Endothelial cell of umbilical vein (primary cell): ENCODE data around the gene NAP1L4. TPM values are rescaled to one million over a fixed set of nuclear protein-coding genes. Genes with fewer than 3 reads are reported as not detected.

ENCODE experiments used
- BruUV-seq: library from RNA; stranded (reverse); fragments of 400-500 nt; replicated peaks from 2 replicates; lab custom pipeline; 2021; lab: Mats Ljungman, UMichigan
- CTCF ChIA-PET: fragments of 300-600, 350-600 bp; sonication (Branson Sonifier 250); formaldehyde crosslinking; loops from one replicate; lab custom pipeline; 2021; ENCODE audit warnings: antibody characterized with exemption, inconsistent platforms; lab: Charles Lee
- POLR2A ChIA-PET: fragments of 300-600, 350-600 bp; sonication (Branson Sonifier 250); formaldehyde crosslinking; loops from one replicate; lab custom pipeline; 2021; ENCODE audit warnings: antibody characterized with exemption, inconsistent platforms; lab: Charles Lee
- DNase-seq: peaks from one replicate; pipeline ENCODE4 v3.0.0-alpha.2; 2011; ENCODE audit warnings: low read depth, low spot score
- FAIRE-seq: peaks from 2 replicates; lab custom pipeline; 2011; peaks lifted over from hg19 to GRCh38; lab: Jason Lieb, UNC
- H2AFZ ChIP-seq: 2 replicates; pipeline ENCODE4 v1.6.0; 2012; ENCODE audit warnings: low read depth, low read length, control low read depth, inconsistent platforms
- H3K27ac ChIP-seq: 2 replicates; pipeline ENCODE4 v1.5.1; 2011; ENCODE audit warnings: low read depth, mild to moderate bottlenecking, control low read depth, low read length, moderate library complexity; ENCODE audit not compliant: insufficient read depth
- H3K27me3 ChIP-seq, 2 experiments: 2 replicates each; pipeline versions ENCODE4 v1.6.0 to v1.6.1; 2011; ENCODE audit warnings: low read length in 2 of 2, mixed read lengths in 1 of 2; ENCODE audit not compliant: control insufficient read depth in 2 of 2, insufficient read depth in 2 of 2
- H3K36me3 ChIP-seq, 2 experiments: 2 replicates in 1 of 2; 3 replicates in 1 of 2; pipeline ENCODE4 v1.5.1; 2011; ENCODE audit warnings: low read length in 2 of 2, mild to moderate bottlenecking in 1 of 2, moderate library complexity in 1 of 2; ENCODE audit not compliant: control insufficient read depth in 2 of 2, insufficient read depth in 2 of 2; ENCODE audit errors: extremely low read depth in 1 of 2
- H3K4me1 ChIP-seq: 3 replicates; pipeline ENCODE4 v1.5.1; 2011; ENCODE audit warnings: mild to moderate bottlenecking, low read length; ENCODE audit not compliant: control insufficient read depth, insufficient read depth; ENCODE audit errors: extremely low read depth
- H3K4me2 ChIP-seq: 2 replicates; pipeline ENCODE4 v1.6.1; 2011; ENCODE audit warnings: low read length, control low read depth, mixed read lengths; ENCODE audit not compliant: insufficient read depth
- H3K4me3 ChIP-seq, 3 experiments: fragments of 200-600 bp in 1 of 3; sonication (generic), shearing (Covaris generic) in 1 of 3; replicated peaks in 1 of 3; 2 replicates each; pipeline ENCODE4 v1.5.1; 2011 to 2016; ENCODE audit warnings: control low read depth in 3 of 3, low read length in 3 of 3, mild to moderate bottlenecking in 2 of 3, inconsistent platforms in 1 of 3, low read depth in 1 of 3, moderate library complexity in 1 of 3; ENCODE audit not compliant: insufficient read depth in 1 of 3
- H3K79me2 ChIP-seq: 2 replicates; pipeline ENCODE4 v1.6.0; 2012; ENCODE audit warnings: low read length, inconsistent platforms; ENCODE audit not compliant: control insufficient read depth, insufficient read depth
- H3K9ac ChIP-seq: replicated peaks from 2 replicates; pipeline ENCODE3; 2011; ENCODE audit warnings: low read length, control low read depth; ENCODE audit not compliant: insufficient read depth; ENCODE audit errors: extremely low read depth
- H3K9me1 ChIP-seq: replicated peaks from 3 replicates; pipeline ENCODE4 v1.6.0; 2011; ENCODE audit warnings: mild to moderate bottlenecking, low read length; ENCODE audit not compliant: control insufficient read depth, insufficient read depth; ENCODE audit errors: extremely low read depth
- H3K9me3 ChIP-seq: replicated peaks from 2 replicates; pipeline ENCODE4 v1.5.1; 2012; ENCODE audit warnings: low read length, inconsistent platforms; ENCODE audit not compliant: control insufficient read depth, insufficient read depth
- H4K20me1 ChIP-seq: replicated peaks from 2 replicates; pipeline ENCODE3; 2011; ENCODE audit warnings: mild to moderate bottlenecking, low read length; ENCODE audit not compliant: control insufficient read depth, insufficient read depth; ENCODE audit errors: extremely low read depth
- EZH2 ChIP-seq: IDR thresholded peaks from 2 replicates; pipeline ENCODE4 v1.6.1; 2012; ENCODE audit warnings: borderline replicate concordance, low read depth, mild to moderate bottlenecking, moderate library complexity, low read length, inconsistent platforms; ENCODE audit not compliant: severe bottlenecking
- FOS ChIP-seq: IDR thresholded peaks from 2 replicates; pipeline ENCODE4 v1.6.1; 2011; ENCODE audit warnings: mild to moderate bottlenecking, low read length, moderate library complexity, borderline replicate concordance; ENCODE audit not compliant: insufficient read depth
- GATA2 ChIP-seq: IDR thresholded peaks from 2 replicates; pipeline ENCODE4 v1.7.0; 2011; ENCODE audit warnings: low read depth, mild to moderate bottlenecking, moderate library complexity, mixed read lengths, low read length; ENCODE audit not compliant: insufficient read length, insufficient read depth
- JUN ChIP-seq: IDR thresholded peaks from 2 replicates; pipeline ENCODE4 v1.6.1; 2011; ENCODE audit warnings: borderline replicate concordance, low read depth; ENCODE audit not compliant: insufficient read length, insufficient read depth
- MYC ChIP-seq: IDR thresholded peaks from one replicate; pipeline ENCODE4 v1.6.1; 2011; ENCODE audit warnings: mild to moderate bottlenecking, low read depth, low read length
- POLR2A ChIP-seq: IDR thresholded peaks from 2 replicates; pipeline ENCODE4 v1.6.1; 2012; ENCODE audit warnings: low read depth, mild to moderate bottlenecking, control low read depth, low read length
- POLR2AphosphoS5 ChIP-seq: IDR thresholded peaks from 2 replicates; pipeline ENCODE4 v1.6.1; 2012; ENCODE audit warnings: low read depth, mild to moderate bottlenecking, control low read depth, low read length, moderate library complexity; ENCODE audit not compliant: insufficient read depth
- dilution Hi-C: fragments of 300-500 bp; cut with MboI; formaldehyde crosslinking; loops from one replicate; pipeline ENCODE4 v1.15.0; 2019; ENCODE audit warnings: low sequenced_read_pairs; ENCODE audit not compliant: extremely low pct_ligation_motif_present
- intact Hi-C: fragments of 100-400 bp; cut with micrococcal nuclease; formaldehyde crosslinking; loops from one replicate; pipeline ENCODE4 v1.10.0; 2022
- polyA plus RNA-seq, 4 experiments: library from polyadenylated mRNA; depleted of rRNA in 3 of 4; stranded (reverse) in 3 of 4; unstranded in 1 of 4; fragments of >200 nt; gene quantifications; 2 replicates each; pipeline versions ENCODE4 v1.2.1 to v1.2.3, GENCODE V29; 2011 to 2012; ENCODE audit warnings: missing spikeins in 1 of 4
- total RNA-seq: library from RNA; stranded (reverse); gene quantifications from 2 replicates; pipeline ENCODE4 v1.2.3, GENCODE V29; 2021
- TF ChIP-seq, protein P1 (sequence below), 2 donors: IDR thresholded peaks; 1 replicate in 1 of 2; 2 replicates in 1 of 2; pipeline ENCODE4 v1.5.1; 2011; ENCODE audit warnings: low read length in 2 of 2, mild to moderate bottlenecking in 2 of 2, moderate library complexity in 2 of 2, control low read depth in 1 of 2, inconsistent platforms in 1 of 2, low read depth in 1 of 2; ENCODE audit not compliant: insufficient read depth in 1 of 2; ENCODE audit errors: extremely low read depth in 1 of 2
- TF ChIP-seq, protein P2 (sequence below): IDR thresholded peaks from 2 replicates; pipeline ENCODE4 v1.6.1; 2011; ENCODE audit not compliant: insufficient read depth, insufficient read length

The NAP1L4 gene
- total and polyA plus RNA-seq, 2 donors (not counting 3 experiments of a cell fraction or from before 2014, with no cell fraction given) = 100.0 to 177 TPM

DNA sequence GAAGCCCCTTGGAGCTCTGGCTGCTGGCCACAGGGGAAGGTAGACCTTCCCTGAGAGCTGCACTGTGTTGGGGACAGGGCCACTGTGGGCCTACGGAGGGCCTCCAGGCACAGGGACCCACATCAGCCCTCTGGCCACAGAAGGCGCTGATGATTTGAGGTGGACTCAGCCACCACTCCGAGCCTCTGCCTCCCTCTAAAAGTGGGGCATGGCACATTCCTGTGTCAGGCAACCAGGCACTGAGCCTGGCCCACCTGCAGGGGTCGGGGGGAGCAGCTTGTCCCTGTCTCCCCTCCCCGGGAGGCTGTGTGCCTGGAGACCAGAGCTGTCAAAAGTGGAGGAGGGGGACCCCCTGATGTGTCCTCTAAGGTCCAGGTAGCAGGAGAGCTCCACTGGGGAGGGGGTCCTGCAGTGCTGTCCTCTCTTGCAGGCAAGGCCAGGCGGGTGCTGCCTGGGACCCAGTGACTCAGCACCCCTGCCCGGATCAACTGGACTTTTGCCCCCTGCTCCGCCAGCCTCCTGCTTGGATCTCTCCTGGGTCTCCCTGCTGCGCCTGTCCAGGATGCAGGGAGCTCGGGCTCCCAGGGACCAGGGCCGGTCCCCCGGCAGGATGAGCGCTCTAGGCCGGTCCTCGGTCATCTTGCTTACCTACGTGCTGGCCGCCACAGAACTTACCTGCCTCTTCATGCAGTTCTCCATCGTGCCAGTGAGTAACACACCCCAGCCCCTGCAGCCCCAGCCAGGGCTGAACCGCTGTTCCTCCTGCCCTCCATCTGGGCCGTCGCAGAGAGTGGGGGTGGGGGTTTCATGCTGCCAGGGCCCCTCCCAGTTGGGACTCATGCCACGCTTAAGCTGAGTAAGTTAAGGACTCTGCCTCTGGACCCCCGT is 89.1 kb downstream of the NAP1L4 start:
- Histone ChIP-seq H3K36me3 (no peaks in the 10 kb centered on the region), H4K20me1 (no peaks in the 10 kb centered on the region), H3K4me3 (no peak overlapping the region), H3K9me3 (no peaks in the 10 kb centered on the region), H3K27ac (no peak overlapping the region), H3K79me2 (no peaks in the 10 kb centered on the region), H3K4me1 (peaks cover 22% of the 10 kb centered on the region), H2AFZ (no peak overlapping the region), H3K9ac (no peak overlapping the region), H3K4me2 (no peak overlapping the region), H3K9me1 (no peaks in the 10 kb centered on the region), H3K27me3 (peaks cover 0 to 2% of the 10 kb centered on the region in 2 experiments)
- FAIRE-seq (no peak), DNase-seq (no peak)
- dilution Hi-C loops = no loop called here
- POLR2A ChIA-PET = interaction anchor here (1.8 kb wide), 1 partner anchor 26 kb away, joined by 6 read pairs; the partner anchor contains the start of gene PHLDA2
- intact Hi-C loops = no loop called here
- TF ChIP-seq, protein P1, sequence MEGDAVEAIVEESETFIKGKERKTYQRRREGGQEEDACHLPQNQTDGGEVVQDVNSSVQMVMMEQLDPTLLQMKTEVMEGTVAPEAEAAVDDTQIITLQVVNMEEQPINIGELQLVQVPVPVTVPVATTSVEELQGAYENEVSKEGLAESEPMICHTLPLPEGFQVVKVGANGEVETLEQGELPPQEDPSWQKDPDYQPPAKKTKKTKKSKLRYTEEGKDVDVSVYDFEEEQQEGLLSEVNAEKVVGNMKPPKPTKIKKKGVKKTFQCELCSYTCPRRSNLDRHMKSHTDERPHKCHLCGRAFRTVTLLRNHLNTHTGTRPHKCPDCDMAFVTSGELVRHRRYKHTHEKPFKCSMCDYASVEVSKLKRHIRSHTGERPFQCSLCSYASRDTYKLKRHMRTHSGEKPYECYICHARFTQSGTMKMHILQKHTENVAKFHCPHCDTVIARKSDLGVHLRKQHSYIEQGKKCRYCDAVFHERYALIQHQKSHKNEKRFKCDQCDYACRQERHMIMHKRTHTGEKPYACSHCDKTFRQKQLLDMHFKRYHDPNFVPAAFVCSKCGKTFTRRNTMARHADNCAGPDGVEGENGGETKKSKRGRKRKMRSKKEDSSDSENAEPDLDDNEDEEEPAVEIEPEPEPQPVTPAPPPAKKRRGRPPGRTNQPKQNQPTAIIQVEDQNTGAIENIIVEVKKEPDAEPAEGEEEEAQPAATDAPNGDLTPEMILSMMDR (IDR thresholded peaks at IDR 0.05; ENCODE audit: extremely low read depth in 1 of 2, insufficient read depth in 1 of 2, low read depth in 1 of 2, low read length in 2 of 2) = no peak
- no peak for TF ChIP-seq FOS
- no peak for TF ChIP-seq POLR2AphosphoS5
- TF ChIP-seq GATA2 = no peak
- TF ChIP-seq JUN = no peak
- no peak for TF ChIP-seq POLR2A
- TF ChIP-seq EZH2 = no peak
- TF ChIP-seq, protein P2, sequence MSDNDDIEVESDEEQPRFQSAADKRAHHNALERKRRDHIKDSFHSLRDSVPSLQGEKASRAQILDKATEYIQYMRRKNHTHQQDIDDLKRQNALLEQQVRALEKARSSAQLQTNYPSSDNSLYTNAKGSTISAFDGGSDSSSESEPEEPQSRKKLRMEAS = no peak
- no peak for TF ChIP-seq MYC
- BruUV-seq = no TSS peak
- CTCF ChIA-PET = interaction anchor here (1.1 to 1.9 kb wide), 3 partner anchors 10 to 370 kb away, joined by 4 to 7 read pairs (median 6); no protein-coding TSS in a partner anchor
